ENCODE results near the gene FXYD5. TPM values are rescaled to one million over a fixed set of nuclear protein-coding genes. Genes with fewer than 3 reads are reported as not detected.
A peak's percentile ranks its signal among the peaks of the same experiment; 100 is the strongest.
"Not testable (repeated sequence)": the region's sequence is repeated elsewhere in the genome, so short reads cannot be mapped to it uniquely, and the experiment has no call there.

FXYD5 gene
- total RNA-seq, 2 donors from 2014 or later: 279 to 283 TPM

DNA sequence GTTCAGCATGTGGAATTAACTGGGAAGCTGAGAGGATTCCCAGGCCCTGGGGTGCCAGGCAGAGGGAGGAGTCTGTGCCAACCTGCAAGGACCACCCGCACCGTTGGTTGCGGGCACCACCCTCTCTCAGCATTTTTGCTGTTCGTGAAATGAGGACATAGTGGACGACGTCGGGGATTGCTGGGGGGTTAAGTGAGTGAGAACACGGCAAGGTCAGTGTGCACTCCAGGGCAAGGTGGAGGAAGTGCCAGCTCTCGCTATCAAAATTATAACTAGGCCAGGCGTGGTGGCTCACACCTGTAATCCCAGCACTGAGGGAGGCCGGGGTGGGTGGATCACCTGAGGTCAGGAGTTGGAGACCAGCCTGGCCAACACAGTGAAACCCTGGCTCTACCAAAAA lies 36.7 kb upstream of the FXYD5 start:
- H3K36me3 Mint-ChIP-seq: no peaks in the 10 kb centered on the region
- no peak overlapping the region for H3K27ac Mint-ChIP-seq
- H3K9me3 Mint-ChIP-seq: no peaks in the 10 kb centered on the region
- ATAC-seq (no peak), DNase-seq (ENCODE audit: low spot score in 2 of 2) (no peak)

DNA sequence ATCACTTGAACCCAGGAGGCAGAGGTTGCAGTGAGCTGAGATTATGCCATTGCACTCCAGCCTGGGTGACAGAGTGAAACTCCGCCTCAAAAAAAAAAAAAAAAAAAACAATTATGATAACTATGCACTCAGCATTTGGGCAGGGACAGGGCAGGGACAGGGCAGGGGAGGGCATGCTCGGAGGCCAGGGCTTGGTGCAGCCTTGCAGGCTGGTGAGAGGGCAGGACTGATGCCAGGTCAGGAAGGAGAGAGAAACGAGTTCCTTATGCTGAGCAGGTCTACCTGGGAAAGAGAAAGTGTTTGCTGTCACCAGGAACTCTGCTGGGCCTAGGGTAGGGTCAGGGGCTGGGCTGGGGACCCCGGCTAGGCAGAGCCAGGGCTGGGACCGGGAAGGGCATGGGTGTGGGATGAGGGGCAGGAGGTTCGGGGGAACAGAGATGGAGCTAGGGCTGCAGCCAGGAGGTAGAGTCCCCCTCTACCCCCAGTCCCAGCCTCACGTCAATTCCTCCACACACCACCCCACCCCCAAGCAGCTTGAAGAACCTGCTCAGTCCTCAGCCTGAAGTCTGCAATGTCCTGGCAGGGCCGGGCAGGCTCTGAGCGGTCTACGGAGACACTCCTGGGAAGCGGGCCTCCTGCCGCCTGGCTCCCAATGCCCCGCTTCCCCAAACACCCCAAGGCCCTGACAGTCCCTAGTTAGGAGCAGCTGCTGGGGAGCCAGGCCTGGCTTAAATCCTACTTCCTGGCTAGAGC lies 36.1 kb upstream of the FXYD5 start:
- no peaks in the 10 kb centered on the region for H3K36me3 Mint-ChIP-seq
- no peak overlapping the region for H3K27ac Mint-ChIP-seq
- H3K9me3 Mint-ChIP-seq: no peaks in the 10 kb centered on the region
- DNase-seq (ENCODE audit: low spot score in 2 of 2) (no peak), ATAC-seq (no peak)

DNA sequence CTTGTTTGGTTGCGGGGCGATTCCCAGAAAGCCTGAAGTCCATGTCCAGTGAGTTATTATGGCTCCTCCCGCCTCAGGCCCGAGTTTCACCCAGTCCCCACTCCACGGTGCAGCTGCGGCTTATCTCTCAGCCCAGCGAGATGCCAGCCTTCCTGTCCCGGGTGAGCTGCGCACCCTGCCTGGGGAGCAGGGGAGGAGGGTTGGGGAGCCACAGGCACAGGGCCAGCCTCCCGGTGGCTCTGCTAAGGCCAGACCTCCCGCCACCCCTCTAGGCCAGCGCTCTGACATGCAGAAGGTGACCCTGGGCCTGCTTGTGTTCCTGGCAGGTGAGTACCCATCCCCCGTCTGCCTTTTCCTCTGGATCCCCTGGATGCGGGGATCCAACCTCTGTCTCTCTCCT lies 35.4 kb upstream of the FXYD5 start:
- H3K27ac Mint-ChIP-seq: no peak overlapping the region
- DNase-seq (ENCODE audit: low spot score in 2 of 2) (no peak), ATAC-seq (no peak)
- H3K36me3 Mint-ChIP-seq: no peaks in the 10 kb centered on the region
- no peaks in the 10 kb centered on the region for H3K9me3 Mint-ChIP-seq

DNA sequence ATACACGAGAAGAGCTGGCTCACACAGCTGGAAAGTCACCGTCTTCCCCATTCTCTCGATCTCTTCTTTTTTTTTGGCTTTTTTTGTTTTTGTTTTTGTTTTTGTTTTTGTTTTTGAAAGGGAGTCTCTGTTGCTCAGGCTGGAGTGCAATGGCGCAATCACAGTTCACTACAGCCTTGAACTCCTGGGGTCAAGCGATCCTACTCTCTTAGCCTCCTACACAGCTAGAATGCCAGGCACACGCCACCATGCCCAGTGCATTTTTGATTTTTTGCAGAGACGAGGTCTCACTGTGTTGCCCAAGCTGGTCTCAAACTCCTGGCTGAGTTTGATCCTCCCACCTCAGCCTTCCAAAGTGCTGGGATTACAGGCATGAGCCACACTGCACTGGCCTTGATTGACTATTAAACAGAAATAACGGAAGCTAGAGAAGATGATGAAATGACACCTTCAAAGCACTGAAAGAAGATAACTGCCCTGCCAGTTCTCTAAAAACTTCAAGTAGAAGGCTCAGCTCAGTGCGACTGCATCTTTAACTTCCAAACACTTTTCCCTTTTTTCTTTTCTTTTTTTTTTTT lies 34.9 kb upstream of the FXYD5 start:
- Mint-ChIP-seq H3K9me3 (no peaks in the 10 kb centered on the region), H3K36me3 (no peaks in the 10 kb centered on the region), H3K27ac (peak overlapping the region in 1 of 2 donors; percentile 86)
- ATAC-seq (no peak), DNase-seq (ENCODE audit: low spot score in 2 of 2) (no peak)

- H3K36me3 Mint-ChIP-seq: no peaks in the 10 kb centered on the region
Observed at GRCh38 chr19:35120492-35120891, 34.0 kb upstream of the FXYD5 start.

DNA sequence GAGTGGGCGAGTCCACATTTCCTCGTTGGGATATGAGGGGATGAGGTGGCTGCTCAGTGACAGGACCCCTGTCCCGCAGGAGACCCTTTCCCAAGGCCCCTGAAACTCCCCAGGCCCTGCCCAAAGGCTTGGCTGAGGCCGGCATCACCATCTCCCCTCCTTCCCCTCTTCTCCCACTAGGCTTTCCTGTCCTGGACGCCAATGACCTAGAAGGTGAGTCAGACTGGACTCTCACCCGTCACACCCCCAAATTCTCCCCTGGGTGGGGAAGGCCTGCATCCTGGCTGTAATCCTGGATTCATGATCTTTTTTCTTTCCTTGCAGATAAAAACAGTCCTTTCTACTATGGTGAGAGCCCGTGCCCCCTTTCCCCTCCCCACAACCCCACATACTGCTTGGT lies 33.6 kb upstream of the FXYD5 start:
- H3K27ac Mint-ChIP-seq: no peak overlapping the region
- H3K9me3 Mint-ChIP-seq: no peaks in the 10 kb centered on the region
- H3K36me3 Mint-ChIP-seq: no peaks in the 10 kb centered on the region

More at GRCh38 chr19:35120492-35120891, 34.0 kb upstream of the FXYD5 start:
- H3K9me3 Mint-ChIP-seq: no peaks in the 10 kb centered on the region
- ATAC-seq: no peak
- no peak overlapping the region for H3K27ac Mint-ChIP-seq
- DNase-seq (ENCODE audit: low spot score in 2 of 2): no peak

GRCh38 chr19:35122687-35123551 lies 31.6 kb upstream of the FXYD5 start:
- ATAC-seq (no peak), DNase-seq (ENCODE audit: low spot score in 2 of 2) (no peak)
- Mint-ChIP-seq H3K36me3 (no peaks in the 10 kb centered on the region), H3K9me3 (no peaks in the 10 kb centered on the region), H3K27ac (no peak overlapping the region)

More for the DNA sequence above, 33.6 kb upstream of the FXYD5 start:
- ATAC-seq (no peak), DNase-seq (ENCODE audit: low spot score in 2 of 2) (no peak)

DNA sequence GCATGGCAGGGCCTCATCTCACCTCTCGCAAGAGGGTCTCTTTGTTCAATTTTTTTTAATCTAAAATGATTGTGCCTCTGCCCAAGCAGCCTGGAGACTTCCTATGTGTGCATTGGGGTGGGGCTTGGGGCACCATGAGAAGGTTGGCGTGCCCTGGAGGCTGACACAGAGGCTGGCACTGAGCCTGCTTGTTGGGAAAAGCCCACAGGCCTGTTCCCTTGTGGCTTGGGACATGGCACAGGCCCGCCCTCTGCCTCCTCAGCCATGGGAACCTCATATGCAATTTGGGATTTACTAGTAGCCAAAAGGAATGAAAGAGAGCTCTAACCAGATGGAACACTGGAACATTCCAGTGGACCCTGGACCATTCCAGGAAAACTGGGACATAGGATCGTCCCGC lies 31.0 kb upstream of the FXYD5 start:
- Mint-ChIP-seq H3K9me3 (no peaks in the 10 kb centered on the region), H3K36me3 (no peaks in the 10 kb centered on the region), H3K27ac (peak overlapping the region in 1 of 2 donors; percentile 87)
- DNase-seq (ENCODE audit: low spot score in 2 of 2): no peak
- no peak for ATAC-seq

GRCh38 chr19:35124098-35125060 lies 30.2 kb upstream of the FXYD5 start:
- DNase-seq (ENCODE audit: low spot score in 2 of 2) (peak; percentile 89 to 93), ATAC-seq (peak; percentile 98 to 99)
- H3K27ac Mint-ChIP-seq: peak overlapping the region; percentile 76 to 87
- no peaks in the 10 kb centered on the region for H3K9me3 Mint-ChIP-seq
- no peaks in the 10 kb centered on the region for H3K36me3 Mint-ChIP-seq

GRCh38 chr19:35125270-35125717 lies 29.2 kb upstream of the FXYD5 start:
- no peaks in the 10 kb centered on the region for H3K9me3 Mint-ChIP-seq
- DNase-seq (ENCODE audit: low spot score in 2 of 2) (no peak), ATAC-seq (no peak)
- no peaks in the 10 kb centered on the region for H3K36me3 Mint-ChIP-seq
- no peak overlapping the region for H3K27ac Mint-ChIP-seq

DNA sequence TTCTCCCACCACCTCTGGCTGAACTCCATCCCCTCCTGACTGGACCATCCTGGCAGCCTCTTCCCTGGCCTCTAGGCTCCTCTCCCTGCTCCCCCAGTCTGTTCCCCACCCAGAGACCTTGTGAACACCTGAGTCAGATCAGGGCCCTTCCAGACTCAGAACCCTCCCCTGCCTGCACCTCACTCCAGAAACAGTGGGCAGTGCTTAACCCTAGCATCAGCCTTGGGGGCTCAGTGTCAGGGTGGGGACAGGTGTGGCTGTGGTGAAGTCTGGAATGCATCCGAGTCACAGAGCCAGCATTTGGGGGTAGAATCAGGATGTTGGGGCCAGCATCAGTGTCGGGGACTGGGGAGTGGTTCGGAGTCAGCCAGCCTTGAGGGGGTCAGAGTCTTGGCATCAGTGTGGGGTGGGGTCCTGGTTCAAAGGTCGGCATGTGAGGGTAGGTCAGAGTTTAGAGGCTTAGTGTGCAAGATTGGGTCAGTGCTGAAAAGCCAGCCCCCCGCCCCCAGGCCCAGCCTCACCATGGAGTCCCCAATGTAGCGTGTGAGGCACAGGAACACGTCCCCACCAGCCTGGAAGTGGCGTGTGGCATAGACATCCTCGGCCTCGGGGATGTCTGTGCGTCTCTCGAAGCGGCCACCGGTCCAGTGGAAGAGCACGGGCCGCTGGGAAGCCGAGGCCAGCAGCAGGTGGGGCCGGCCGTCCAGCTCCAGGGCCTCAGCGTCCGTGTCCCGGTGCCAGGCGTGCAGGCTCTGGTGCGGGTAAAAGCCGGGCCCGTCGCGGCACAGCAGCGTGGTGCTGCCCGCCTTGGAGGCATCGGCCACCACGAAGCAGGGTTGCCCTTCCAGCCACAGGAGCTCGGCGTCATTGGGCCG lies 28.5 kb upstream of the FXYD5 start:
- H3K9me3 Mint-ChIP-seq: no peaks in the 10 kb centered on the region
- no peaks in the 10 kb centered on the region for H3K36me3 Mint-ChIP-seq
- no peak for DNase-seq (ENCODE audit: low spot score in 2 of 2)
- no peak overlapping the region for H3K27ac Mint-ChIP-seq
- ATAC-seq: no peak

GRCh38 chr19:35126624-35126959 lies 27.9 kb upstream of the FXYD5 start:
- Mint-ChIP-seq H3K36me3 (no peaks in the 10 kb centered on the region), H3K27ac (no peak overlapping the region), H3K9me3 (no peaks in the 10 kb centered on the region)
- no peak for DNase-seq (ENCODE audit: low spot score in 2 of 2)
- ATAC-seq: no peak

- ATAC-seq (no peak), DNase-seq (ENCODE audit: low spot score in 2 of 2) (no peak)
- Mint-ChIP-seq H3K9me3 (peaks cover 6% of the 10 kb centered on the region in 2 donors), H3K36me3 (no peaks in the 10 kb centered on the region), H3K27ac (no peak overlapping the region)
Observed at GRCh38 chr19:35127871-35128270, 26.7 kb upstream of the FXYD5 start.

DNA sequence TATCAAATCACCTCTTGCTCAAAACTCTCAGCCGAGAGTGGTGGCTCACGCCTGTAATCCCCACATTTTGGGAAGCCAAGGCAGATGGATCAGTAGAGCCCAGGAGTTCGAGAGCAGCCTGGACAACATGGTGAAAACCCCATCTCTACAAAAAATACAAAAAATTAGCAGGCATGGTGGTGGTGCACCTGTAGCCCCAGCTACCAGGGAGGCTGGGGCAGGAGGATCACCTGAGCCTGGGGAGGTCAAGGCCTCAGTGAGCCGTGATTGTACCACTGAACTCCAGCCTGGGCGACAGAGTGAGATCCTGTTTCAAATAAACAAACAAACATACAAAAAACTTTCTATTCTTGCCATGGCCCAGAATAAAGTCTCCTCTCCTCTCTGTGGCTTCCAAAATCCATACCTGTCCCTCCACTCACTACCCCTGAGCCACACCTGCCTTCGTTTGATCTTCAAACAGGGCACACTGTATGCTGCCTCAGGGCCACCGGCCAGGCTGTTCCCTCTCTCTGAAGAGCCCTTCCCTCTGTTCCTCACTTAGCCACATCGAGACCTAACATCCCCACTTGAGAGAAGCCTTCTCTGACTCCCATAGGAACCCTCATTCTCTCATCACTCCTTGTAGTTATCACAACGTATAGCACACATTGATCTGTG lies 26.0 kb upstream of the FXYD5 start:
- Mint-ChIP-seq H3K9me3 (peaks cover 10 to 11% of the 10 kb centered on the region in 2 donors), H3K27ac (no peak overlapping the region), H3K36me3 (no peaks in the 10 kb centered on the region)
- DNase-seq (ENCODE audit: low spot score in 2 of 2) (no peak), ATAC-seq (no peak)

DNA sequence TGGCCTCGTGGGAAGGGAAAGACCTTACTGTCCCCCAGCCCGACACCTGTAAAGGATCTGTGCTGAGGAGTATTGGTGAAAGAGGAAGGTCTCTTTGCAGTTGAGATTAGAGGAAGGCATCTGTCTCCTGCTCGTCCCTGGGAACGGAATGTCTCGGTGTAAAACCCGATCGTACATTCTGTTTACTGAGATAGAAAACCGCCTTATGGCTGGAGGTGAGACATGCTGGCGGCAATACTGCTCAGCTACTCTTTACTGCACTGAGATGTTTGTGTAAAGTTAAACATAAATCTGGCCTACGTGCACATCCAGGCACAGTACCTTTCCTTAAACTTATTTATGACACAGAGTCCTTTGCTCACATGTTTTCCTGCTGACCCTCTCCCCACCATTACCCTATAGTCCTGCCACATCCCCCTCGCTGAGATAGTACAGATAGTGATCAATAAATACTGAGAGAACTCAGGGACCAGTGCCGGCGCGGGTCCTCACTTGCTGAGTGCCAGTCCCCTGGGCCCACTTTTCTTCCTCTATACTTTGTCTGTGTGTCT lies 24.7 kb upstream of the FXYD5 start:
- not testable (repeated sequence) for H3K36me3 Mint-ChIP-seq; ATAC-seq; H3K27ac Mint-ChIP-seq; DNase-seq (ENCODE audit: low spot score in 2 of 2)
- peaks cover 10 to 11% of the 10 kb centered on the region in 2 donors for H3K9me3 Mint-ChIP-seq

Data from activated naive CD4-positive, alpha-beta T cell treated with anti-CD3 and anti-CD28 coated beads, Interleukin-2, amount 50 U/mL, for 72 hours (primary cell).